OCI-LY7 (cell line): ENCODE measurements around the gene AGAP2. TPM values are rescaled to one million over a fixed set of nuclear protein-coding genes. Genes with fewer than 3 reads are reported as not detected.
A peak's percentile ranks its signal among the peaks of the same experiment; 100 is the strongest.
"Not testable (repeated sequence)": the region's sequence is repeated elsewhere in the genome, so short reads cannot be mapped to it uniquely, and the experiment has no call there.

Source experiments
- BruUV-seq: library from RNA; stranded (reverse); fragments of 400-500 nt; replicated peaks from 2 replicates; lab custom pipeline; 2021; lab: Mats Ljungman, UMichigan
- CTCF ChIA-PET: fragments of 300-600 bp; sonication (Branson Sonifier 250); formaldehyde crosslinking; loops from one replicate; lab custom pipeline; 2022; ENCODE audit warnings: antibody characterized with exemption; ENCODE audit not compliant: unreplicated experiment; lab: Charles Lee
- POLR2A ChIA-PET: fragments of 300-600 bp; sonication (Branson Sonifier 250); formaldehyde crosslinking; loops from one replicate; lab custom pipeline; 2022; ENCODE audit warnings: antibody characterized with exemption; lab: Charles Lee
- DNase-seq: peaks from one replicate; pipeline ENCODE4 v3.0.0-alpha.2; 2015; ENCODE audit warnings: low spot score
- H2AFZ ChIP-seq: fragments of 200-600 bp; sonication (generic), shearing (Covaris generic); 2 replicates; pipeline ENCODE4 v1.6.1; 2014; ENCODE audit warnings: mild to moderate bottlenecking, antibody characterized with exemption, low read length, moderate library complexity
- H3K27ac ChIP-seq: fragments of 200-600 bp; sonication (generic); 2 replicates; pipeline ENCODE4 v1.5.1; 2014; ENCODE audit warnings: mixed run types, low read depth, mild to moderate bottlenecking, moderate library complexity, low read length, inconsistent platforms; ENCODE audit not compliant: poor library complexity, severe bottlenecking
- H3K36me3 ChIP-seq: fragments of 200-600 bp; sonication (generic); 2 replicates; pipeline ENCODE4 v1.6.1; 2014; ENCODE audit warnings: mild to moderate bottlenecking, antibody characterized with exemption, low read length, moderate library complexity, mixed read lengths; ENCODE audit not compliant: insufficient read depth
- H3K4me1 ChIP-seq: fragments of 200-600 bp; sonication (generic); 2 replicates; pipeline ENCODE4 v1.5.1; 2014; ENCODE audit warnings: mild to moderate bottlenecking, low read length; ENCODE audit not compliant: insufficient read depth, poor library complexity, severe bottlenecking
- H3K4me2 ChIP-seq: fragments of 200-600 bp; sonication (generic); 2 replicates; pipeline ENCODE4 v1.6.1; 2014; ENCODE audit warnings: mild to moderate bottlenecking, low read length
- H3K4me3 ChIP-seq: fragments of 200-600 bp; sonication (generic); 2 replicates; pipeline ENCODE4 v1.5.1; 2014; ENCODE audit warnings: mild to moderate bottlenecking, low read depth, low read length; ENCODE audit not compliant: poor library complexity, severe bottlenecking
- H3K79me2 ChIP-seq: fragments of 200-600 bp; sonication (generic); 2 replicates; pipeline ENCODE4 v1.6.1; 2016; ENCODE audit warnings: low read depth, mild to moderate bottlenecking, low read length, moderate library complexity, mixed read lengths; ENCODE audit not compliant: insufficient read depth
- H3K9me2 ChIP-seq: fragments of 200-600 bp; sonication (generic); 2 replicates; pipeline ENCODE4 v1.6.1; 2016; ENCODE audit warnings: mild to moderate bottlenecking, low read length, mixed read lengths; ENCODE audit not compliant: insufficient read depth
- H3K9me3 ChIP-seq: fragments of 200-600 bp; sonication (generic); 2 replicates; pipeline ENCODE4 v1.6.1; 2014; ENCODE audit warnings: mild to moderate bottlenecking, mixed run types, low read length, mixed read lengths
- H4K20me1 ChIP-seq: fragments of 200-600 bp; sonication (generic); 2 replicates; pipeline ENCODE4 v1.6.1; 2014; ENCODE audit warnings: mild to moderate bottlenecking, antibody characterized with exemption, low read length, moderate library complexity, mixed read lengths; ENCODE audit not compliant: insufficient read depth
- CTCF ChIP-seq: fragments of 200-600 bp; sonication (generic); conservative IDR thresholded peaks from 2 replicates; pipeline ENCODE4 v1.5.1; 2014; ENCODE audit warnings: mild to moderate bottlenecking, antibody characterized with exemption, low read length, moderate library complexity, mixed read lengths
- EZH2phosphoT487 ChIP-seq: fragments of 200-600 bp; sonication (generic); IDR thresholded peaks from 2 replicates; pipeline ENCODE4 v1.6.1; 2018; ENCODE audit warnings: low read depth, borderline replicate concordance, mild to moderate bottlenecking, mixed run types, antibody characterized with exemption, low read length, moderate library complexity, mixed read lengths
- intact Hi-C: fragments of 100-400 bp; cut with micrococcal nuclease; formaldehyde crosslinking; loops from one replicate; pipeline ENCODE4 v1.10.0; 2022; ENCODE audit not compliant: unreplicated experiment
- total RNA-seq, 2 experiments: library from RNA; depleted of rRNA in 1 of 2; stranded (reverse); fragments of >200 nt in 1 of 2; shearing (Covaris generic) in 1 of 2; gene quantifications; 2 replicates each; pipeline ENCODE4 v1.2.3, GENCODE V29; 2014 to 2022

AGAP2 gene
- total RNA-seq, 2 experiments from 2014 or later: 14.8 to 26.5 TPM

GRCh38 chr12:57715036-57715748 is 23.4 kb downstream of the AGAP2 start:
- peak; percentile 83 for DNase-seq
- Histone ChIP-seq H3K27ac (peak overlapping the region; percentile 71), H3K36me3 (peaks cover 66% of the 10 kb centered on the region), H3K4me2 (peak overlapping the region; percentile 22; the same call in 1 of the 2 replicates), H3K4me1 (peaks cover 24% of the 10 kb centered on the region)
- H3K9me3 ChIP-seq, H2AFZ ChIP-seq, H3K79me2 ChIP-seq, intact Hi-C loops, POLR2A ChIA-PET, CTCF ChIA-PET, BruUV-seq, H3K4me3 ChIP-seq, H4K20me1 ChIP-seq, H3K9me2 ChIP-seq: not testable (repeated sequence)

- POLR2A ChIA-PET: interaction anchor here (1.0 to 1.5 kb wide), 2 partner anchors 10 to 19 kb away, joined by 3 to 6 read pairs; partner anchors contain the start of gene OS9
These were observed 25.3 kb downstream of the AGAP2 start for GRCh38 chr12:57713209-57713608.

GRCh38 chr12:57712701-57713100 is 25.8 kb downstream of the AGAP2 start:
- Histone ChIP-seq H2AFZ (no peak overlapping the region), H3K4me3 (no peak overlapping the region), H3K9me3 (no peaks in the 10 kb centered on the region), H3K9me2 (no peaks in the 10 kb centered on the region), H3K4me1 (peaks cover 29% of the 10 kb centered on the region), H3K36me3 (peaks cover 43% of the 10 kb centered on the region), H3K79me2 (no peaks in the 10 kb centered on the region), H3K27ac (no peak overlapping the region), H3K4me2 (no peak overlapping the region), H4K20me1 (no peaks in the 10 kb centered on the region)
- ChIA-PET CTCF (no interaction called here), POLR2A (no interaction called here)
- DNase-seq: no peak
- intact Hi-C loops: no loop called here
- BruUV-seq: no TSS peak
- TF ChIP-seq CTCF (no peak), EZH2phosphoT487 (no peak)

More at GRCh38 chr12:57713209-57713608, 25.3 kb downstream of the AGAP2 start:
- TF ChIP-seq CTCF (no peak), EZH2phosphoT487 (no peak)
- Histone ChIP-seq H3K4me3 (no peak overlapping the region), H3K4me1 (peaks cover 29% of the 10 kb centered on the region), H3K9me2 (no peaks in the 10 kb centered on the region), H2AFZ (no peak overlapping the region), H3K36me3 (peaks cover 47% of the 10 kb centered on the region), H4K20me1 (no peaks in the 10 kb centered on the region), H3K79me2 (no peaks in the 10 kb centered on the region), H3K9me3 (no peaks in the 10 kb centered on the region), H3K27ac (no peak overlapping the region), H3K4me2 (no peak overlapping the region)
- CTCF ChIA-PET: no interaction called here
- no peak for DNase-seq
- intact Hi-C loops: no loop called here
- no TSS peak for BruUV-seq
